GM12878 (cell line): Measurements from ENCODE around the gene COMMD7. TPM values are rescaled to one million over a fixed set of nuclear protein-coding genes. Genes with fewer than 3 reads are reported as not detected.

ENCODE experiments used
- GATAD2B ChIP-seq: fragments of 450-650 bp; conservative IDR thresholded peaks from 2 replicates; pipeline ENCODE4 v1.6.1; 2017; ENCODE audit warnings: low read depth, mild to moderate bottlenecking, moderate library complexity
- LARP7 ChIP-seq: fragments of 450-650 bp; IDR thresholded peaks from 2 replicates; pipeline ENCODE4 v1.6.1; 2017; ENCODE audit warnings: mild to moderate bottlenecking
- NR2F1 ChIP-seq: fragments of 450-650 bp; conservative IDR thresholded peaks from 2 replicates; pipeline ENCODE4 v1.6.1; 2017; ENCODE audit warnings: mild to moderate bottlenecking
- POLR2AphosphoS5 ChIP-seq: IDR thresholded peaks from 2 replicates; pipeline ENCODE4 v1.6.1; 2011; ENCODE audit warnings: mild to moderate bottlenecking, low read length, inconsistent platforms
- SIX5 ChIP-seq: IDR thresholded peaks from 2 replicates; pipeline ENCODE4 v1.6.1; 2011; ENCODE audit warnings: mild to moderate bottlenecking, low read depth, low read length, moderate library complexity; ENCODE audit not compliant: severe bottlenecking
- ZNF274 ChIP-seq: IDR thresholded peaks from one replicate; pipeline ENCODE4 v1.8.0; 2011; ENCODE audit not compliant: insufficient read length, insufficient read depth
- ZNF687 ChIP-seq: fragments of 450-650 bp; IDR thresholded peaks from 2 replicates; pipeline ENCODE4 v1.6.1; 2017; ENCODE audit warnings: mild to moderate bottlenecking, moderate library complexity
- polyA plus RNA-seq, 11 experiments: library from polyadenylated mRNA; depleted of rRNA in 4 of 11; unstranded in 6 of 11; stranded (reverse) in 5 of 11; fragments of >200 nt; fragmentation: Nextera tagmentation in 4 of 11; fragmentation: Illumina TruSeq in 1 of 11; extraction: Ambion mirVana in 4 of 11; extraction: Trizol in 1 of 11; gene quantifications; 1 replicate in 1 of 11; 2 replicates in 10 of 11; pipeline versions ENCODE4 v1.2.1 to v1.2.3, GENCODE V29; 2011 to 2016; ENCODE audit warnings: inconsistent platforms in 2 of 11, missing spikeins in 2 of 11, low read depth in 1 of 11
- total RNA-seq, 4 experiments: library from RNA; depleted of rRNA in 3 of 4; stranded (reverse); fragments of >200 nt in 3 of 4; fragmentation: Illumina TruSeq in 1 of 4; extraction: Trizol in 1 of 4; gene quantifications; 2 replicates each; pipeline versions ENCODE4 v1.2.1 to v1.2.3, GENCODE V29; 2013 to 2021
- TF ChIP-seq, protein P1 (sequence below): fragments of 450-650 bp; IDR thresholded peaks from 2 replicates; pipeline ENCODE4 v1.6.1; 2017; ENCODE audit warnings: mild to moderate bottlenecking, moderate library complexity

The COMMD7 gene
- total and polyA plus RNA-seq, 10 of the 15 experiments (the other 5 are each of a cell fraction or from before 2014, with no cell fraction given), result 9.1 to 61.0 (median 27.7) TPM

DNA sequence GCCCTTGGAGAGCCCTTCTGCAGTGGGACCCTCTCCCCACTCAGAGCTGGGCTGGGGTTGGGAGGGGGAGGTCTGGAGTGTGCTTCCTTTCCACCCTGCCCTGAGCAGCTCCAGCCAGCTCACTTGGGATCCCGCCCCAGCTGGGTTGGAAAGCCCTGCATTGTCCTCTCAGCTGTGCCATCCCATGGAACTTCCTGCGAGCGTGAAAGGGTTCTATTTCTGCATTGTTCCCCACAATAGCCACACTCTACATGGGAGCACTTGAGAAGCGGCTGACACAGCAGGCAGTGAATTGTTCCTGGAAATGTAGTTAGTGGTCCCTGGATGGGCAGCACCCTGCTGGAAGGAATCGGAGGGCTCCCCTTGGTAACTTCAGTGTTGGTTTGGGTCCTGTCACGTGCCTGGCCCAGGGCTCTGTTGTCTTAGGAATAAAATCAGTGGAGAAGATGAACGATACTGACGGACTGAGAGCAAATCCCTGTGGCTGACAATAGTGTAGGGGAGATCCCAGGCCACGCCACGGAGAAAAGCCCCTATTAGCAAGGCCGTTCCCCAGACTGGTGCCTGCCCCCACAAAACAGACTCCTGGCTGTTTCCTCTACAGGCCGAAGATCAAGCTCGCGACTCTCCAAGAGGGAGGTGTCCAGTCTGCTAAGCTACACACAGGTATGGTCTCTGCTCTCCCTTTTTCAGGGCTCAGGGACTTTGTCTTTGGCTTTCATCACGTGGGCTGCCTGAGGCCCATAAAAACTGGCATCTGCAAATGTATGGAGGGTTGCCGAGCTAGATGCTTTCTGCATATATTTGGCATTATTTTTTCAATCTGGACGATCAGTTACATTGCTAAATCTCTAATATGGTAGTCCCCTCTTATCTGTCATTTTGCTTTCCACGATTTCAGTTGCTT is 37.7 kb upstream of the COMMD7 start (continued):
- TF ChIP-seq GATAD2B, result no peak
- TF ChIP-seq NR2F1, result no peak
- TF ChIP-seq POLR2AphosphoS5, result no peak
- no peak for TF ChIP-seq LARP7
- no peak for TF ChIP-seq SIX5
- TF ChIP-seq, protein P1, sequence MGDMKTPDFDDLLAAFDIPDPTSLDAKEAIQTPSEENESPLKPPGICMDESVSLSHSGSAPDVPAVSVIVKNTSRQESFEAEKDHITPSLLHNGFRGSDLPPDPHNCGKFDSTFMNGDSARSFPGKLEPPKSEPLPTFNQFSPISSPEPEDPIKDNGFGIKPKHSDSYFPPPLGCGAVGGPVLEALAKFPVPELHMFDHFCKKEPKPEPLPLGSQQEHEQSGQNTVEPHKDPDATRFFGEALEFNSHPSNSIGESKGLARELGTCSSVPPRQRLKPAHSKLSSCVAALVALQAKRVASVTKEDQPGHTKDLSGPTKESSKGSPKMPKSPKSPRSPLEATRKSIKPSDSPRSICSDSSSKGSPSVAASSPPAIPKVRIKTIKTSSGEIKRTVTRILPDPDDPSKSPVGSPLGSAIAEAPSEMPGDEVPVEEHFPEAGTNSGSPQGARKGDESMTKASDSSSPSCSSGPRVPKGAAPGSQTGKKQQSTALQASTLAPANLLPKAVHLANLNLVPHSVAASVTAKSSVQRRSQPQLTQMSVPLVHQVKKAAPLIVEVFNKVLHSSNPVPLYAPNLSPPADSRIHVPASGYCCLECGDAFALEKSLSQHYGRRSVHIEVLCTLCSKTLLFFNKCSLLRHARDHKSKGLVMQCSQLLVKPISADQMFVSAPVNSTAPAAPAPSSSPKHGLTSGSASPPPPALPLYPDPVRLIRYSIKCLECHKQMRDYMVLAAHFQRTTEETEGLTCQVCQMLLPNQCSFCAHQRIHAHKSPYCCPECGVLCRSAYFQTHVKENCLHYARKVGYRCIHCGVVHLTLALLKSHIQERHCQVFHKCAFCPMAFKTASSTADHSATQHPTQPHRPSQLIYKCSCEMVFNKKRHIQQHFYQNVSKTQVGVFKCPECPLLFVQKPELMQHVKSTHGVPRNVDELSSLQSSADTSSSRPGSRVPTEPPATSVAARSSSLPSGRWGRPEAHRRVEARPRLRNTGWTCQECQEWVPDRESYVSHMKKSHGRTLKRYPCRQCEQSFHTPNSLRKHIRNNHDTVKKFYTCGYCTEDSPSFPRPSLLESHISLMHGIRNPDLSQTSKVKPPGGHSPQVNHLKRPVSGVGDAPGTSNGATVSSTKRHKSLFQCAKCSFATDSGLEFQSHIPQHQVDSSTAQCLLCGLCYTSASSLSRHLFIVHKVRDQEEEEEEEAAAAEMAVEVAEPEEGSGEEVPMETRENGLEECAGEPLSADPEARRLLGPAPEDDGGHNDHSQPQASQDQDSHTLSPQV, result no peak
- no peak for TF ChIP-seq ZNF687
- no peak for TF ChIP-seq ZNF274
- TF ChIP-seq, all 136 proteins: peak for 0
